ENCODE data around the gene TMEM198.

TMEM198 gene

DNA sequence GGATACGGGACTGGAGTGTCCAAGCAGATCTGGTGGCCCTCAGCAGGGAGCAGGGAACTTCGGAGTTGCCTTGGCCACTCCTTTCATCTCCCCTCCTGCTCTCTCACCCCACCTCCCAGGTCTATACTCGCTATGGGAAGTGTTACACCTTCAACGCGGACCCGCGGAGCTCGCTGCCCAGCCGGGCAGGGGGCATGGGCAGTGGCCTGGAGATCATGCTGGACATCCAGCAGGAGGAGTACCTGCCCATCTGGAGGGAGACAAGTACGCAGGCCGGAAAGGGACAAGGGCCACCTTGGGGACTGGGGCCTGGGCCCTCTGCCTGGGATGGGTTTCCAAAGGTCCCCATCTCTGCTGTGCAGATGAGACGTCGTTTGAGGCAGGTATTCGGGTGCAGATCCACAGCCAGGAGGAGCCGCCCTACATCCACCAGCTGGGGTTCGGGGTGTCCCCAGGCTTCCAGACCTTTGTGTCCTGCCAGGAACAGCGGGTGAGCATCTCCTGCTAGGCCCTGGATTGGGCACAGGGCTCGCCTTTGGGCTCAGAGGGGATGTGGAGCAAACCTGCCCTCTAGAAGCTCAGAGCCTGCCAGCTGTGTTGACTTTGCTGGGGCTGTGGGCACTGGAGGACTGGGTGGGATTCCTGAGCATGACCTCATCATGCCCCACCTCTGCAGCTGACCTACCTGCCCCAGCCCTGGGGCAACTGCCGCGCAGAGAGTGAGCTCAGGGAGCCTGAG lies 12.0 kb upstream of the TMEM198 start:
- no peaks in the 10 kb centered on the region for H3K27me3 ChIP-seq (ENCODE audit: insufficient read depth, low read length, poor library complexity, severe bottlenecking)
- no peaks in the 10 kb centered on the region for H3K4me1 ChIP-seq (ENCODE audit: insufficient read depth, low read length, poor library complexity, severe bottlenecking)
- TF ChIP-seq, protein P1, sequence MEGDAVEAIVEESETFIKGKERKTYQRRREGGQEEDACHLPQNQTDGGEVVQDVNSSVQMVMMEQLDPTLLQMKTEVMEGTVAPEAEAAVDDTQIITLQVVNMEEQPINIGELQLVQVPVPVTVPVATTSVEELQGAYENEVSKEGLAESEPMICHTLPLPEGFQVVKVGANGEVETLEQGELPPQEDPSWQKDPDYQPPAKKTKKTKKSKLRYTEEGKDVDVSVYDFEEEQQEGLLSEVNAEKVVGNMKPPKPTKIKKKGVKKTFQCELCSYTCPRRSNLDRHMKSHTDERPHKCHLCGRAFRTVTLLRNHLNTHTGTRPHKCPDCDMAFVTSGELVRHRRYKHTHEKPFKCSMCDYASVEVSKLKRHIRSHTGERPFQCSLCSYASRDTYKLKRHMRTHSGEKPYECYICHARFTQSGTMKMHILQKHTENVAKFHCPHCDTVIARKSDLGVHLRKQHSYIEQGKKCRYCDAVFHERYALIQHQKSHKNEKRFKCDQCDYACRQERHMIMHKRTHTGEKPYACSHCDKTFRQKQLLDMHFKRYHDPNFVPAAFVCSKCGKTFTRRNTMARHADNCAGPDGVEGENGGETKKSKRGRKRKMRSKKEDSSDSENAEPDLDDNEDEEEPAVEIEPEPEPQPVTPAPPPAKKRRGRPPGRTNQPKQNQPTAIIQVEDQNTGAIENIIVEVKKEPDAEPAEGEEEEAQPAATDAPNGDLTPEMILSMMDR (conservative IDR thresholded peaks at IDR 0.05; ENCODE audit: low read length) = no peak
- no peak for TF ChIP-seq EZH2phosphoT487 (IDR thresholded peaks at IDR 0.05; ENCODE audit: borderline replicate concordance)
- no peak overlapping the region for H3K4me2 ChIP-seq (ENCODE audit: low read depth, low read length, poor library complexity, severe bottlenecking)
- H3F3A ChIP-seq (ENCODE audit: low read depth) = no peaks in the 10 kb centered on the region
- H4K20me1 ChIP-seq (ENCODE audit: insufficient read depth, low read length, poor library complexity, severe bottlenecking) = no peaks in the 10 kb centered on the region
- H3K4me3 ChIP-seq (ENCODE audit: low read length, poor library complexity, severe bottlenecking) = no peak overlapping the region
- H2AFZ ChIP-seq (ENCODE audit: low read length) = no peak overlapping the region
- H3K79me2 ChIP-seq (ENCODE audit: insufficient read depth, low read length) = no peaks in the 10 kb centered on the region
- H3K9me2 ChIP-seq (replicated peaks; ENCODE audit: low read depth, low read length) = no peaks in the 10 kb centered on the region
- H3K9me3 ChIP-seq (ENCODE audit: insufficient read depth, low read depth, low read length) = no peaks in the 10 kb centered on the region
- no peaks in the 10 kb centered on the region for H3K36me3 ChIP-seq (ENCODE audit: insufficient read depth, low read length)
- H3K9ac ChIP-seq (ENCODE audit: low read depth, low read length, poor library complexity, severe bottlenecking) = no peak overlapping the region

DNA sequence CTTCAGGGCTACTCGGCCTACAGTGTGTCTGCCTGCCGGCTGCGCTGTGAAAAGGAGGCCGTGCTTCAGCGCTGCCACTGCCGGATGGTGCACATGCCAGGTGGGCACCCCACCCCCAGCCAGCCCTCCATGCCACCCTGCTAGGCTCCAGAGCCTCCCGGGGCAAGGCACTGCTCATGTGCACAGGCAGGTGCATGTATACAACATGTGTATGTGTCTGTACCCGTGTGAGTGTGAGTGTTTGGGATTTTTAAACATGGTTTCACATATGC lies 11.5 kb upstream of the TMEM198 start:
- Histone ChIP-seq H3K79me2 (ENCODE audit: insufficient read depth, low read length) (no peaks in the 10 kb centered on the region), H3K4me2 (ENCODE audit: low read depth, low read length, poor library complexity, severe bottlenecking) (no peak overlapping the region), H3K9me2 (replicated peaks; ENCODE audit: low read depth, low read length) (no peaks in the 10 kb centered on the region), H3F3A (ENCODE audit: low read depth) (no peaks in the 10 kb centered on the region), H3K9ac (ENCODE audit: low read depth, low read length, poor library complexity, severe bottlenecking) (no peak overlapping the region), H3K4me1 (ENCODE audit: insufficient read depth, low read length, poor library complexity, severe bottlenecking) (no peaks in the 10 kb centered on the region), H3K36me3 (ENCODE audit: insufficient read depth, low read length) (no peaks in the 10 kb centered on the region), H3K4me3 (ENCODE audit: low read length, poor library complexity, severe bottlenecking) (no peak overlapping the region), H2AFZ (ENCODE audit: low read length) (no peak overlapping the region), H4K20me1 (ENCODE audit: insufficient read depth, low read length, poor library complexity, severe bottlenecking) (no peaks in the 10 kb centered on the region), H3K9me3 (ENCODE audit: insufficient read depth, low read depth, low read length) (no peaks in the 10 kb centered on the region), H3K27me3 (ENCODE audit: insufficient read depth, low read length, poor library complexity, severe bottlenecking) (no peaks in the 10 kb centered on the region)
- no peak for TF ChIP-seq EZH2phosphoT487 (IDR thresholded peaks at IDR 0.05; ENCODE audit: borderline replicate concordance)
- TF ChIP-seq, protein P1 (conservative IDR thresholded peaks at IDR 0.05; ENCODE audit: low read length) = no peak

DNA sequence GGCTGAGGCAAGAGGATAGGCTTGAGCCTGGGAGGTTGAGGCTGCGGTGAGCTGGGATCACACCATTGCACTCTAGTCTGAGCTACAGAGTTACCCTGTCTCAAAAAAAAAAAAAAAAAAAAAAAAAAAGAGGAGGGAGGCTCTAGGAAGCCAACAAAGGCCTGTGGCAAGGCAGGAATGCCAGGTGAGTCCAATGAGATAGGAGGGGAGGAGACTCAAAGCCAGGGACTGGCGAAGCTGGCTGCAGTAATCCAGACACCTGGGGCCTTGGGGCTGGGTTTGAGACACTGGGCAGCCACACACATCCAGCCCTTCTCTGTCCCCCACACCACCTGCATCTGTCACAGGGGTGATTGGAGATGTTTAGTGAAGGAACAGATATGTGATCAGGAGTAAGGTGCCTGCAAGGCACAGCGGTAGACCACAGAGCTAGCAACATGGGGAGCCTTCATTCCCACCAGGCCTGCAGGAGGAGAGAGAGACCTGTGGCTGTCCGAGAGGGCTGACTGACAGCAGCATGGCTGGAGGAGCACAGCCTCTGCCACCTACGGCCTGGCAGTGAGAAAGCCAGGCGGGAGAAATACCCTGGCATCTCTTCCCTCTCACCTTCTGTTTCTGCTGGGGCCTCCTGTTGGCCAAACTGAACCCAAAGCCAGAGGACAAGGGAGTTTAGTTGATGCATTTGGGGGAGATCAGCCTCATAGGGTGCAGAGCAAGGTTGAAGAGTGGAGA lies 9.7 kb upstream of the TMEM198 start:
- Histone ChIP-seq H3K79me2 (ENCODE audit: insufficient read depth, low read length) (no peaks in the 10 kb centered on the region), H3K4me1 (ENCODE audit: insufficient read depth, low read length, poor library complexity, severe bottlenecking) (no peaks in the 10 kb centered on the region), H3K4me2 (ENCODE audit: low read depth, low read length, poor library complexity, severe bottlenecking) (no peak overlapping the region), H3K27me3 (ENCODE audit: insufficient read depth, low read length, poor library complexity, severe bottlenecking) (no peaks in the 10 kb centered on the region), H3F3A (ENCODE audit: low read depth) (no peaks in the 10 kb centered on the region), H3K9ac (ENCODE audit: low read depth, low read length, poor library complexity, severe bottlenecking) (no peak overlapping the region), H2AFZ (ENCODE audit: low read length) (no peak overlapping the region), H3K9me3 (ENCODE audit: insufficient read depth, low read depth, low read length) (no peaks in the 10 kb centered on the region), H3K9me2 (replicated peaks; ENCODE audit: low read depth, low read length) (no peaks in the 10 kb centered on the region), H3K4me3 (ENCODE audit: low read length, poor library complexity, severe bottlenecking) (no peak overlapping the region), H3K36me3 (ENCODE audit: insufficient read depth, low read length) (no peaks in the 10 kb centered on the region), H4K20me1 (ENCODE audit: insufficient read depth, low read length, poor library complexity, severe bottlenecking) (no peaks in the 10 kb centered on the region)
- TF ChIP-seq EZH2phosphoT487 (IDR thresholded peaks at IDR 0.05; ENCODE audit: borderline replicate concordance) = no peak
- TF ChIP-seq, protein P1 (conservative IDR thresholded peaks at IDR 0.05; ENCODE audit: low read length) = no peak

Data from Loucy (cell line).